Glomerular visceral epithelial cell (primary cell): ENCODE measurements around the gene TMEM72.

ENCODE experiments used
- DNase-seq: peaks from one replicate; pipeline ENCODE4 v3.0.0-alpha.2; 2016; ENCODE audit errors: extremely low spot score

Gene TMEM72

GRCh38 chr10:44955413-44956070, 44.4 kb downstream of the TMEM72 start:
- no peak for DNase-seq

- DNase-seq = no peak
Measured at GRCh38 chr10:44956226-44956625, 45.1 kb downstream of the TMEM72 start.

GRCh38 chr10:44956717-44957706, 45.9 kb downstream of the TMEM72 start:
- no peak for DNase-seq

DNA sequence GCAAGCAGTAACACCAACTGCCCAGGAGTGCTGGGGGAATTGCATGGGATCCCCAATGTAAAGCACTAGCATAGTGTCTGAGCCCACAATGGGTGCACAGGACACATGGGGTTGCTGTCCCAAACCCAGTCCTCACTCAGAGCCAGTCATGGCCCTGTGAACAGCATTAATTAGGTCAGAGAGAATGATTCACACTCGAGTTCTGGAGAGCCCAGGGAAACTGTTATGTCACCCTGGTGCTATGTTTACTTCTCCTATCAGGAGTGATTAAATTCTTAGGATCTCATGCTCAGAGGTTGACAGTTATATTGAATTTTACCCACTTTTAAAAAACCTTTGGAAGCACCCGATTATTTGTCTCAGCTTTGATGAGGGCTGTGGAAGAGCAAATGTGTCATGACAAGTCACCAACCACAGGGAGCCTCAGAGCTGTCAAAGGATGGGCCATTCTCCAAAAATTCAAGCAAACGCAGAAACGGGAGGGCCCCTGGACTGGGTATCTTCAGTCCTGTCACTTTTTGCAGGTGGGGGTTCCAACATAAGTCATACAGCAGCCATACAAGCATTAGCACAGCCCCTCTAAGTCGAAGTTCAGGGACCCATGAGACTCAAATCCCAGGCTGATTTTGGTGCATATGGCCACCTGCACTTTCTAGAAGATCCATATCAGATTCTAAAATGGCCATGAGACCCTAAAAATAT, 47.2 kb downstream of the TMEM72 start:
- peak; percentile 61 for DNase-seq

DNA sequence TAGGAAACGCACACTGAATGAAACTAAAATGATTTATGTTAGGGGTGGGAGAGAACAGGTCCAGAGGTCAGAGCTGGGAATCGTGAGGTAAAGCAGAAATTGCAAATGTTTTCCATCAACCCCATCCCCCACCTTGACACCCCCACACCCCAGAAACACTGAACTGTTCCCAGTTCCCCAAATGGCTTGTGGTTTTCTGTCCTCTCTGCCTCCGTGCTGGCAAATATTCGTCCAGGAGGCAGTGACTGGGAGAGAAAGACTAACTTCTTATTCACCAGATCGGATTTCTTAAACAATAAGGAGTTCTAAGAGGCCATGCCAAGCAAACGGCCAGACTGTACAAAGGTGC, 47.7 kb downstream of the TMEM72 start:
- DNase-seq = no peak

- peak; percentile 88 for DNase-seq
Measured at GRCh38 chr10:44959247-44960087, 48.3 kb downstream of the TMEM72 start, which contains the start of gene RASSF4. Gene RASSF4, plus strand, starts transcription at chr10:44959802. Its CDS starts 10,401 bp downstream, at chr10:44970203.

GRCh38 chr10:44960088-44960460, 48.9 kb downstream of the TMEM72 start:
- no peak for DNase-seq

- DNase-seq = no peak
Measured at GRCh38 chr10:44960482-44961229, 49.5 kb downstream of the TMEM72 start.

- DNase-seq = no peak
Measured at GRCh38 chr10:44961230-44961571, 50.1 kb downstream of the TMEM72 start.

- no peak for DNase-seq
Measured at GRCh38 chr10:44961931-44962750, 51.0 kb downstream of the TMEM72 start.

- peak; percentile 88 for DNase-seq
Measured at GRCh38 chr10:44962870-44963738, 52.0 kb downstream of the TMEM72 start.

- peak; percentile 60 for DNase-seq
Measured at GRCh38 chr10:44963772-44964633, 52.9 kb downstream of the TMEM72 start.

GRCh38 chr10:44965104-44965503, 54.0 kb downstream of the TMEM72 start:
- DNase-seq = no peak

GRCh38 chr10:44965651-44966097, 54.5 kb downstream of the TMEM72 start:
- DNase-seq = no peak

DNA sequence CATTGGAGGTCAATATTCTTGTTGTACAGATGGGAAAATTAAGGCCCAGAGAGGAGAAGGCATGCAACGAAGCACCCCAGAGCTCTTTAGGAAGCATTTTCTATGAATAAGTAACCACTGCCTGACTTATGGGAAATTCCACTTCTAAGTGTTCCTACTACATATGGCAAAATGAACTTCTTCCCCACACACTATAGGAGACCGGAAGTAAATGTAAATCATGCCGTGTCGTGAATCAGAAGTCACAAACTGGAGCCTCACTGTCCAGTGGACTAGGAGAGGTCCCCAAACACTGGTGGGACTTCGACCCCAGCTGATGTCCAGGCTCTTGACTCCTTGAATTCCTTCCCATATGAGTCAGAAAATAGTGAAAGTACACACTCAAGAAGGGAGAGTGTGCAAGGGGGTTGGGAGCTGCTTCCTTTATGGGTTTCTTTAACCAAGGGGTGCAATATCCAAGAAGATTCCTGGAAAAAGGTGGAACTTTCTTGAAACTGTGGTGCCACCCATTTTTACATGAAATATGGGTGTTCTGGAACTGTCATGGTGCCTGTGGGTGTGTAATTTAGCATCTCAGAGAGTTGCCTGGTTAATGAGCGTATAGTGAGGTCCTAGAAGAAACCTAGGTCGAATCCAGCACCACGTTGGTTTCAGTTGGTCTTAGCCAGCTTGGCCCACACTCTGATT, 55.1 kb downstream of the TMEM72 start:
- DNase-seq = peak; percentile 42

GRCh38 chr10:44966816-44967509, 55.8 kb downstream of the TMEM72 start:
- DNase-seq = peak; percentile 49

GRCh38 chr10:44967616-44968015, 56.5 kb downstream of the TMEM72 start:
- DNase-seq = no peak
